AG08396 (cell line): ENCODE measurements around the gene NRG3.
"Not testable (repeated sequence)": the region's sequence is repeated elsewhere in the genome, so short reads cannot be mapped to it uniquely, and the experiment has no call there.

Source experiments
- DNase-seq: peaks from one replicate; pipeline ENCODE4 v3.0.0; 2012; ENCODE audit warnings: low spot score, mixed read lengths

NRG3 gene

GRCh38 chr10:82284180-82284579 lies 409.2 kb downstream of the NRG3 start:
- no peak for DNase-seq

GRCh38 chr10:82288461-82288881 lies 413.5 kb downstream of the NRG3 start:
- no peak for DNase-seq

GRCh38 chr10:82289945-82290344 lies 415.0 kb downstream of the NRG3 start:
- DNase-seq = no peak

GRCh38 chr10:82294874-82295378 lies 419.9 kb downstream of the NRG3 start:
- DNase-seq = no peak

- no peak for DNase-seq
These were observed 433.6 kb downstream of the NRG3 start for GRCh38 chr10:82308641-82309040.

- no peak for DNase-seq
These were observed 435.8 kb downstream of the NRG3 start for GRCh38 chr10:82310839-82311238.

GRCh38 chr10:82313401-82313800 lies 438.4 kb downstream of the NRG3 start:
- no peak for DNase-seq

GRCh38 chr10:82318534-82318933 lies 443.5 kb downstream of the NRG3 start:
- DNase-seq = no peak

GRCh38 chr10:82319074-82319473 lies 444.1 kb downstream of the NRG3 start:
- no peak for DNase-seq

- DNase-seq = no peak
These were observed 444.6 kb downstream of the NRG3 start for GRCh38 chr10:82319562-82319961.

- DNase-seq = no peak
These were observed 446.7 kb downstream of the NRG3 start for GRCh38 chr10:82321724-82322123.

GRCh38 chr10:82331716-82332115 lies 456.7 kb downstream of the NRG3 start:
- DNase-seq = no peak

GRCh38 chr10:82335831-82336230 lies 460.8 kb downstream of the NRG3 start:
- DNase-seq = no peak

- DNase-seq = no peak
These were observed 465.2 kb downstream of the NRG3 start for GRCh38 chr10:82340166-82340565.

GRCh38 chr10:82349590-82349989 lies 474.6 kb downstream of the NRG3 start:
- DNase-seq = not testable (repeated sequence)

- no peak for DNase-seq
These were observed 478.4 kb downstream of the NRG3 start for GRCh38 chr10:82353381-82353780.

GRCh38 chr10:82358486-82359099 lies 483.6 kb downstream of the NRG3 start:
- peak; percentile 60 for DNase-seq

GRCh38 chr10:82361256-82361655 lies 486.3 kb downstream of the NRG3 start:
- no peak for DNase-seq

- DNase-seq = no peak
These were observed 502.6 kb downstream of the NRG3 start for GRCh38 chr10:82377608-82378007.

GRCh38 chr10:82378146-82378545 lies 503.2 kb downstream of the NRG3 start:
- peak; percentile 6 for DNase-seq

- no peak for DNase-seq
These were observed 508.4 kb downstream of the NRG3 start for GRCh38 chr10:82383350-82383749.

GRCh38 chr10:82390866-82391658 lies 516.1 kb downstream of the NRG3 start:
- DNase-seq = no peak

- DNase-seq = no peak
These were observed 517.0 kb downstream of the NRG3 start for GRCh38 chr10:82391971-82392370.
